Measurements from ENCODE around the gene TRAPPC3L. TPM values are rescaled to one million over a fixed set of nuclear protein-coding genes. Genes with fewer than 3 reads are reported as not detected.
"Not testable (repeated sequence)": the region's sequence is repeated elsewhere in the genome, so short reads cannot be mapped to it uniquely, and the experiment has no call there.

The TRAPPC3L gene
- total and polyA plus RNA-seq, 2 of the 13 experiments (the other 11 are each of a cell fraction or from before 2014, with no cell fraction given) = not detected

DNA sequence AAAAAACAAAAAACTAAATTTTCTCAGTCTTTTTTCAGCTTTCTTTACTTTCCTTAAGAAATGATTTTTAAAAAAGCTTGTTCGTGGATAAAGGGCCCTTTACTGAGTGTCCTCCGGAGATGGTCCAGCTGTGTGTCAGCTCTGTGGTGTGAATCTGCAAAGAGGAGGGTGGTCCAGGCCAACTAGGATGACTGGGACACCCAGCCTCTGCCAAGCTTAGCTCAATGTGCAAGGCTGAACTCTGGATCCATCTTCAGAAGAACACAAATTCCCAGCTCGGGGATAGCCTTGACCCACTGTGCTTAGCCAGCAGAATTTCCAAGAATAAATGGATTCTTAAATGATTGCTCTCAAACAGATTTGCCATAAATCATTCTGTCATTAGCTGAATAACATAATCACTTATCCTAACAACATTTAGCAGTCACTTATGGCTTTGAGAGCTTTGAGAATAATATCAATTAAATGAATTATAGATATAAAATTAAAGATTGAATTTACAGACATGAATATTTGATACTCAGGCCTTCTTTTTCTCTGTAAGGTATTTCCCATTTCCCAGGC, 48.3 kb downstream of the TRAPPC3L start (continued):
- TF ChIP-seq, protein P1, sequence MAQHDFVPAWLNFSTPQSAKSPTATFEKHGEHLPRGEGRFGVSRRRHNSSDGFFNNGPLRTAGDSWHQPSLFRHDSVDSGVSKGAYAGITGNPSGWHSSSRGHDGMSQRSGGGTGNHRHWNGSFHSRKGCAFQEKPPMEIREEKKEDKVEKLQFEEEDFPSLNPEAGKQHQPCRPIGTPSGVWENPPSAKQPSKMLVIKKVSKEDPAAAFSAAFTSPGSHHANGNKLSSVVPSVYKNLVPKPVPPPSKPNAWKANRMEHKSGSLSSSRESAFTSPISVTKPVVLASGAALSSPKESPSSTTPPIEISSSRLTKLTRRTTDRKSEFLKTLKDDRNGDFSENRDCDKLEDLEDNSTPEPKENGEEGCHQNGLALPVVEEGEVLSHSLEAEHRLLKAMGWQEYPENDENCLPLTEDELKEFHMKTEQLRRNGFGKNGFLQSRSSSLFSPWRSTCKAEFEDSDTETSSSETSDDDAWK (CRISPR knock-in tag; IDR thresholded peaks at IDR 0.05) = no peak

DNA sequence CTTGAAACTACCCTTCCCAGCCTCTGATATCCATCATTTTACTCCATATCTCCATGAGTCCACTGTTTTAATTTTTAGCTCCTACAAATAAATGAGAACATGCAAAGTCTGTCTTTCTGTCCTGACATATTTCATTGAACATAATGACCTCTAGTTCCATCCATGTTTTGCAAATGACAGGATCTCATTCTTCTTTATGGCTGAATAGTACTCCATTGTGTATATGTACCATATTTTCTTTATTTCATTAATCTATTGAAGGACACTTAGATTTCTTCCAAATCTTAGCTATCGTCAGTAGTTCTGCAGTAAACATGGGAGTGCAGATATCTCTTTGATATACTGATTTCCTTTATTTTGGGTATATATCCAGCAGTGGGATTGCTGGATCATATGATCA, 50.3 kb downstream of the TRAPPC3L start:
- FAIRE-seq; H3K79me2 ChIP-seq (ENCODE audit: insufficient read depth, low read length); H3K4me2 ChIP-seq (ENCODE audit: low read depth, low read length); intact Hi-C loops (cut with micrococcal nuclease; ENCODE audit: unreplicated experiment); DNase-seq (ENCODE audit: low spot score); H3K9ac ChIP-seq (ENCODE audit: insufficient read depth, low read depth, low read length); CTCF ChIA-PET (ENCODE audit: low intra/inter-chr PET ratio, low total read pairs); ATAC-seq; in situ Hi-C loops (cut with HindIII; ENCODE audit: extremely low pct_ligation_motif_present, low pct_unique_long_range_greater_than_20kb); H3K9me3 ChIP-seq (ENCODE audit: low read length); POLR2A ChIA-PET; H2AFZ ChIP-seq (ENCODE audit: low read length); H3K4me3 ChIP-seq (replicated peaks in 1 of 3; ENCODE audit: insufficient read depth in 1 of 3, low read depth in 2 of 3, low read length in 3 of 3); H3K36me3 ChIP-seq (replicated peaks in 1 of 2; ENCODE audit: control insufficient read depth in 1 of 2, insufficient read depth in 2 of 2, low read length in 2 of 2); H3K4me1 ChIP-seq (ENCODE audit: insufficient read depth, low read length); H3K27ac ChIP-seq (ENCODE audit: extremely low read length, insufficient read depth, low read length); H3K27me3 ChIP-seq (ENCODE audit: control insufficient read depth in 1 of 2, insufficient read depth in 2 of 2, low read length in 2 of 2); H4K20me1 ChIP-seq (ENCODE audit: insufficient read depth, low read length); BruUV-seq (replicated peaks): not testable (repeated sequence)
- 42% methylated on average over 1 of the region's 1 CpG for WGBS (ENCODE audit: low lambda C conversion rate)

DNA sequence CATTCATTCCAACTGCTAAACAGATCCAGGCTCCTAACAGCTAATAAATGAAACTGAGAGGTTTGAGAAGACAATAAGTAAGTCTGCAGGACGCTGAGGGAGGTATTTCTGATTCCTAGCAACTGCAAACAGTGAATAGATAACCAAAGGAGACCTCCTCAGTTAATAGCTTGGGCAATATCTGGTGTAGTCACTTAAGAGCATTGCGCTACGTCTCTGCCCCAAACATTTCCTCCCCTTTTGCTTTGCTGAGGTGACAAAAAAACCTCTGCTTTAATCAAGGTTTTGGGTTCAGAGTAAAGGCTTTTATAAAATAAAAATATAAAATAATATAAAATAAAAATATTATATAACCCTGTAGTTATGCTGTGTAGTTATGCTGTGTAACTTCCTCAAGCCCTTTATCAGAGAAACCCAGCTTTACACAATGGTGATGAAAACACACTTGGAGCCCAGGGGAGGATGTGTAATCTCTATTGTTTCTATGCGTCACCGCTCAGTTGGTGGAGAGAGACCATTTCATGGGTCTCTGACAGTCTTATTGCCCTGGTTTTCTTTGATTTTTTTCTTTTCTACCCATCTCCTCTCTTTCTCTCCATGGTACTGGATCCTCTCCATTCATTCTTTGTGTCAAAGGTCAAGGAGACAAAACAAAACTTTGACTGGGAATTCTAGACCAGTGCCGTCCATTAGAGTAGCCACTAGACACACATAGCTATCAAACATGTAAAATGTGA, 53.0 kb downstream of the TRAPPC3L start:
- FAIRE-seq (no peak), DNase-seq (ENCODE audit: low spot score) (no peak), ATAC-seq (no peak)
- CTCF ChIA-PET (ENCODE audit: low intra/inter-chr PET ratio, low total read pairs) = no interaction called here
- no peaks in the 10 kb centered on the region; the same call in 1 of the 2 replicates for H3K4me1 ChIP-seq (ENCODE audit: insufficient read depth, low read length)
- no peaks in the 10 kb centered on the region for H3K9me3 ChIP-seq (ENCODE audit: low read length)
- H3K79me2 ChIP-seq (ENCODE audit: insufficient read depth, low read length) = no peaks in the 10 kb centered on the region
- H3K36me3 ChIP-seq (replicated peaks in 1 of 2; ENCODE audit: control insufficient read depth in 1 of 2, insufficient read depth in 2 of 2, low read length in 2 of 2) = no peaks in the 10 kb centered on the region
- TF ChIP-seq JARID2 (CRISPR knock-in tag; IDR thresholded peaks at IDR 0.05; ENCODE audit: insufficient replicate concordance) = no peak
- TF ChIP-seq MAFK (conservative IDR thresholded peaks at IDR 0.05 in 1 of 2, IDR thresholded peaks at IDR 0.05 in 1 of 2; ENCODE audit: low read length in 2 of 2) = peak; percentile 15 to 52; a peak in 3 of 4 replicates
- no peaks in the 10 kb centered on the region for H3K27me3 ChIP-seq (ENCODE audit: control insufficient read depth in 1 of 2, insufficient read depth in 2 of 2, low read length in 2 of 2)
- intact Hi-C loops (cut with micrococcal nuclease; ENCODE audit: unreplicated experiment) = no loop called here
- 62% methylated on average over 6 of the region's 6 CpGs for WGBS (ENCODE audit: low lambda C conversion rate)
- H3K27ac ChIP-seq (ENCODE audit: extremely low read length, insufficient read depth, low read length) = no peak overlapping the region
- in situ Hi-C loops (cut with HindIII; ENCODE audit: extremely low pct_ligation_motif_present, low pct_unique_long_range_greater_than_20kb) = no loop called here
- no peak overlapping the region for H3K4me2 ChIP-seq (ENCODE audit: low read depth, low read length)
- no TSS peak for BruUV-seq (replicated peaks)
- no peaks in the 10 kb centered on the region for H4K20me1 ChIP-seq (ENCODE audit: insufficient read depth, low read length)
- POLR2A ChIA-PET = no interaction called here
- H3K9ac ChIP-seq (ENCODE audit: insufficient read depth, low read depth, low read length) = no peak overlapping the region
- H2AFZ ChIP-seq (ENCODE audit: low read length) = peak overlapping the region; percentile 3
- no peak overlapping the region for H3K4me3 ChIP-seq (replicated peaks in 1 of 3; ENCODE audit: insufficient read depth in 1 of 3, low read depth in 2 of 3, low read length in 3 of 3)

Measured in HepG2 (cell line).